ENCODE results near the gene POLR3GL.
A peak's percentile ranks its signal among the peaks of the same experiment; 100 is the strongest.

POLR3GL gene

DNA sequence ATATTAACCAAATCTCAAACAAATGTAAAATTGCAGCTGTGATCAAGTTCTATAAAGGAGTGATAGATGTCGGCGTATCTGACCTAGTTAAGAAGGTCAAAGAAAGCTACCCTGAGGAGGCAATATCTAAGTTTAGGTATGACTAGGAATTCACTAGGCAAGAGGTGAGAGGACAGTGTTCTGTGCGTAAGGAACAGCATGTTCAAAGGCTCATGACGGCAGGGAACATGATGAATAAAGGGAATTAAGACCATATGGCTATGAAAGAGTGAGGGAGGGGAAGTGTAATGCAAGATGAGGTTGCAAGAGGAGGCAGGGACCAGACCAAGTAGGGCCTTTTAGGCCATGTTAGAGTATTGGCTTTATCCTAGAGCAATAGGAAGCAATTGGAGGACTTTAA is 15.3 kb upstream of the POLR3GL start:
- no peak for DNase-seq (ENCODE audit: low spot score)

DNA sequence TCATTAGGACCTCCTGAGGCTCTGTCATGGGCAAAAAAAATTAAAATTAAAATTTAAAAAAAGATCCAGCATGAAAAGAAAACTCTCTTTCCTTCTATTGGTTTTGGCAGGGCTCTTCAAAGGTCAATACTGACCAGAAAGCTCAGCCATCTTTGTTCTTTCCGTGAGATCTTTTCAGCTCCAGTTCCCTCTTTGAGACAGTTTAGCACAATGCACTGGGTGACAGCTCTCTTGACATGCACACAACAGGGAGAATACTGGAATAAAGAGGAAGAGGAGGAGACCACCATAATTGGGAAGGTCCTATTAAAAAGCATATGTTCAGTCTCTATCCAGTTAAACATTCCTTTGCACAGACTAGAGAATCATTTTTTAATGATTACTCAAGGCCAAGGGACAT is 13.0 kb upstream of the POLR3GL start:
- DNase-seq (ENCODE audit: low spot score): no peak

DNA sequence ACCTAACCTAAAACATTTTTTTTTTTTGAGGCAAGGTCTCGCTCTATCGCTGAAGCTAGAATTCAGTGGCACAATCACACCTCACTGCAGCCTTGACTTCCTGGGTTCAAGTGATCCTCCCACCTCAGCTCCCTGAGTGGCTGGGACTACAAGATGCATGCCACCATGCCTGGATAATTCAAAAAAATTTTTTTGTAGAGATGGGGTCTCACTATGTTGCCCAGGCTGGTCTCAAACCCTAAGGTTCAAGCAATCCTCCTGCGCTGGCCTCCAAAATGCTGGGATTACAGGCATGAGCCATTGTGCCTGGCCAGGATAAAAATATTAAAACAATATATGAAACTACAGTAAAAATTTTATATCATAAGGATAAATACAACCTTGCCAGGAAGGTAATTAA is 11.6 kb upstream of the POLR3GL start:
- no peak for DNase-seq (ENCODE audit: low spot score)

DNA sequence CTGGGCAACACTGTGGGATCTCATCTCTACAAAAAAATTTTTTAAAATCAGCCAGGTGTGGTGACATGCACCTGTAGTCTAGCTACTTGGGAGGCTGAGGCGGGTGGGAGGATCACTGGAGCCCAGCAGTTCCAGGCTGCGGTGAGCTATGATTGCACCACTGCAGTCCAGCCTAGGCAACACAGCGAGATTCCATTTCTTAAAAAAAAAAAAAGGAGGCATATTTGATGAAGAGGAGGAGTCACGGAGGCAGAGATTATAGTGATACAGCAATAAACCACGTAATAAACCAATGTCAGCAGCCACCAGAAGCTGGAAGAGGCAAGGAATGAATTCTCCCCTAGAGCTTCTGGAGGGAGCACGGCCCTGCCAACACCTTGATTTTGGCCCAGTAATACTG is 10.6 kb upstream of the POLR3GL start:
- no peak for DNase-seq (ENCODE audit: low spot score)

DNA sequence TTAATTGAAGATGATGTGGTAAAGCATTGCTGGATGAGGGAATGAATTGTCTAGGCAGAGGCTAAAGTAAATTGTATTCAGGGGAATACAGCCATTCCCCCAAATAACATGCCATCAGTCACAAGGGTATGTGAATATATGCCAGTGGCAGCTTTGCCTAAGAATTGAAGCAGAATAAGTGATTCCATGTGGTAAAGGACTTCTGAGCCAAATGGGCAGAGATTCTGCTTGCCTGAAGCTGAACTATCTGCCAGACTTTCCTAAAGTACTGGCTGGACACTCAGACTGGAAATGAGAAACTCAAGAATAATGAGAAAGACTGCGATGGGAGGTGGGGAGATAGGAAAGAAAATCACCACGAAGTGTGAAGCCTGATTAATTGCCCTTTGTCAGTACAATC is 9.1 kb upstream of the POLR3GL start:
- no peak for DNase-seq (ENCODE audit: low spot score)

DNA sequence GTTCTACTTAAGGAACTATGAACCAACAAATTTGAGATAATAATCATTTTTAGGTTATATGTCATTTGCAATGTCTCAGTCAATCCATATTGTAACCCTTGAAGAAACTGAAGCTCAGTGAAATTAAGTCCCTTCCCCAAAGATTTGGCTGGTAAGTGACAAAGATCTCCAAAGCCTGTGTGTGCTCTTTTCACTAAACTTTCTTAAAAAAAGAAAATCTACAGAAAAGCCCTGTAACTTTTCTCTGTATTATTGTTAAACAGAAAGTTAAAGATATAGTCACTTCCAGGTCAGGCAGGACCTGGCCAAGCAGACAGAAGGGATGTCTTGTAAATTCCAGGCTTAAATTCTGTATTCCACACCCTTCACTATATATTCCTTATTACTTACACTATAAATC is 8.1 kb upstream of the POLR3GL start:
- no peak for DNase-seq (ENCODE audit: low spot score)

DNA sequence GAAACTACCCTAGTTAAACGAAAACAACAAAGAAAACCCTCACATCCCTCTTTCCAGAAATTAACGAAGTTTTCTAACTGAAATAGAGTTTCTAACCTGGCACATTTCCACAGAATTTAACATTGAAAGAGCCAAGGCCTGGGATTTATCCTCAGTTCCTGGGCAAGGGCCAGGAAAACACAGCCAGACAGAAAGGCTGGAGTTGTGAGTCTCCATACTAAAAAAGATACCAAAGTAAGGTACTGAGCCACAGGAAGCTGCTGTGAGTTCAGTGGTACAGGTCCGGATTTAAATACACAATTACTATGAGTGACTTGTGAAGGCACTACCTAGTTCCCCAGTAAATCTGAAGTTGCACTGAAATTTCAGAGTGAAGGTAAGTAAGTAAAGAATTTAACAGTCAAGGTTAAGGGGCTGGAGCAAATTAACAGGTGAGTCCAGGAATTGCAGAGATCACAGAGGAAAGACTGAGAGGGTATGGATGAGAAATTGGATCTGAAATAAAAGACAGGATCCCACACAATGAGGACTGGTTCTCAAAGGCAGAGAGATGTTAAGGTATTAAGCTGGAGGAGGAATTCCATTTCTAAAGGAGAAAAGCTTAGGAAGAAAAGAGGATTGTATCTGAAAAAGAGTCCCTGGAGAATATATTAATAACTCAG is 7.6 kb upstream of the POLR3GL start:
- no peak for DNase-seq (ENCODE audit: low spot score)

DNA sequence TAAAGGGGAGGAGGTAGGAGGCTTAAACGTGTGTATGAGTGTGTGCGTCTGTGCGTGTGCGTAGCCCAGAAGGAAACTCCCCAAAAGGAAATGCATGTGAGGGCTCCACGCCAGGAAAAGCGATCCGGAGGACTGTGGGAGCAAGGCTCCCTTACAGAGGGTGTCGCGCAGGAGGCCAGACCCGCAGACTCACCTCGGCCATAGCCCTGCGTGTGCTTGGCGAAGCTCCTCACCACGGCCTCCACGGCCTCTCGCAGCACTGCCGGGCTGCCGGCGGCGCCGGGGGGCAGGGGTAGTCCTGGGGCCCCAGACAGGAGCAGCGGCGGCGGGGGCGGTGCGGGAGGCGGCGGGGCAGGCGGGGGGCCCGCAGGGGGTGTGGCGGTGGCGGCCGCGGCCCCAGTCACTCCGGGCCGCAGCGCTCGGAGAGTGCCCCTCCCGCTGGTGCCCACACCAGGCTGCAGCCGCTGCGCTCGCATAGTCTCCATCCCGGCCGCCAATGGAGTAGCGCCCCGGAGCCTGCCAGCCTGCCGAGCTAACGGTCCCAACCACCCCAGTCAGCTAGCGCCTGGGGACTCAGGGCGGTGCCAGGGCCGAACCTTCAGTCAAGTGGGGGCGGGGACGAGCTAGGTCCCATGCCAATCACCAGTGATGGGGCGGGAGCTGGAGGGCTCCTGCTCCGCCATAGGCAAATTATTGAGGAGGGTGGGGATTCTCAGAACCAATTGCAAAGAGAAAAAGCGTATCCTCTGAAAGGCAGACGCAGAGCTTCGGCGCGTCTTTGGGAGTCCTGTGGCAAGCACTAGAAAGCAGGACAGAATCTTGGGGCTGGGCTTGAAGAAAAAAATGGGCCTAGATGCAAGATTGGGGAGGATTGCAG is 6.8 kb upstream of the POLR3GL start, which contains the start of gene LIX1L:
Gene LIX1L, minus strand, starts transcription at position 575 of the 877 bp plus-strand sequence. Its CDS starts 90 bp downstream, at position 485.
- DNase-seq (ENCODE audit: low spot score): peak; percentile 96

DNA sequence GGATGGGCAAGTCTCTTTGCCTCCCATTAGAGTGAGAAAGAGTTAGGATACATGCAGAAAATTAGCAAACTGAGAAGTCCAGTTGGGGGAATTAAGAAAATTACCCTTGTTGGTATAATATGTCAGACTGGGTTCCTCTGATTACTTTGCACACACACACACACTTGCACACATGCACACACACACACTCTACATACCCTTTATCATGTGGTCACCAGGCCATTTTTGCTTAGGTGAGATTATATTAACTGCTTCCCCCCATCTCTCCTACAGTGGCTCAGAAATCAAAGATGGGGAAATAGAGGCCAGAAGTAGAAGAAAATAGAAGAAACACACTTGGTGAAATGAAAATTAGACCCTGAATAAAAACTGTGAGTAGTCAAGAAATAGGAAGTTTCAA is 5.8 kb upstream of the POLR3GL start:
- no peak for DNase-seq (ENCODE audit: low spot score)

DNA sequence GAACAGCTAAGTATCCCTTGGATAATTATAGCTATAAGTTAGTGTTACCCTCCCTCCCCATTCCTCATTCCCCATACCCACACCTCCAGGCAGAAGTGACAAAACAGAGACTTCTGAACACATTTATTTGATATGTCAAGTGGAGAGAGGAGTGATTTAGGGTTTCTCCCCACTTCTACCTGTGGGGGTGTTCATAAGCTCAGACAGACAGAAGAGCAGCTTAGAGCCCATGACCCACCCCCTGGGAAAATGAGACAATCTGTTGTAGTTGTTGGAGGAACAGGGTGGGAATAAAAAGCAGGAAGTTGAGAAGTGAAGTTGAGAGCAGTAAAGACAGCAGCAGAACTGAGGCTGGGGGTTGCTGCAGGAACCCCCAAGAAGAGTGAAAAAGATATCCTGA is 5.2 kb upstream of the POLR3GL start:
- no peak for DNase-seq (ENCODE audit: low spot score)

DNA sequence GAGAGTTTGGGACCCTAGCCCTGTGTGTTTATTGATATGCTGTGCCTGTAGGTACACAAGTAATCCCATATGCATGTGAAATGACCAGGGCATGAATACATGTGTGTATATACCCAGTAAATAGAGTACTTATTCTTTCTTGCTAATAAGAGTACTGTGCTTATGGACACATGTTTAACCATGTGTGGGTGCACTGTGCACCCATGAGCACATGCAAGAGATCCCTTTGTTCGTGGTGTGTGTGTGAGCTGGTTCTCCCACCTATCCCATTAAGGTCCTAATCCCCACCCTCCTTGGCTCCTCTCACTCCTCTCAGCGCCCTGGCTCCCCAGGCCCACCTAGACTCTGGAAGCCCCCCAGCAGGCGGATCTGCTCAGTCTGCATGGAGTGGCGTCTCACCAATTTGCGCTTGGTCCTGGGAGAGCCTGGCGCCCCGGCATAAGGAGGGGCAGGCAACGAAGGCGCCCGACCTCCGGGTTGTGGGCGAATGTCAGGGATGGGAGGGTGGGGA is 4.5 kb upstream of the POLR3GL start:
- DNase-seq (ENCODE audit: low spot score): no peak

DNA sequence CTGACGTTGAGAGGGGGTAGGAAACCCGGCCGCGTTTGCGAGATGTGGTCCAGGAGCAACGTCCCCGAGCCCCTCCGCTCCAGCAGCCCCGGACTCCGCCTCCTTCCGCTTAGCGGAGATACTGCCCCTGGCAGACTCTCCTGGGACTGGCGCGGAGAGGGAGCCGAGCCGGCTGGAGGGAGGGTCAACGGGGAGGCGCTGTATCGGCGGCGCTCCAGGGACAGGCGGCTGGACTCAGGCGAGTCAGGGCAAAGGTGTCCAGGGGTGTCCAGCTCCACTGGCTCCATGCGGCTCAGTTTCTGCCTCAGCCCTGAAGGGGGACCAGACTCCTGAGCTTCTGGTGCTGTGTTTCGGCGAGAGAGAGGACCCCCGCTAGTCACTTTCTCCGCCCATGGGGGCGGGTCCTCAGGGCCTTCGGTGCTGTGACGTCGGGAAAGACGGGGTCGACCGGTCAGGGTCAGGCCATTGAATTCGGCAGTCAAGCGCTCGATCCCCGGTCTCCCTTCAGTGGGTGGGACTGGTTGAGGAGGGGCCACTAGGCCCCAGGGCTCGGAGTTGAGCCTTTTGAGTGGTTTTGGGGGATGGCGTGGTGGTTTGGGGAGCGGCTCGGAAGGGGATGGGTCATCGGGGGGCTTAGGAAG is 3.9 kb upstream of the POLR3GL start:
- no peak for DNase-seq (ENCODE audit: low spot score)

DNA sequence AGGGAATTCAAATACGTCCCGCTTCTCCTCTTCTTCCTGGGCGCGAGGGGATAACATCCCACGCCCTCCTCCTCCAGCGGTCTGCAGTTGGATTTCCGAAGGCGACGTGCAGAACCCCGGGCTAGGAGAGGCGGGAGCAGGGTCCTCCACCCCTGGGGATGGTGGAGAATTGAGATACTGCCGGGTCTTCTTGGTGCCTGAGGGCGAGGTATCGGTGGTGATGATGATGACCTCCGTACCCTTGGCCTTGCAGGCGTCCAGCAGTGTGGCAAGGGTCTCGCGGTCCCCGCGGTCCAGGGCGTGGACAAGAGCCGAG is 3.4 kb upstream of the POLR3GL start:
- no peak for DNase-seq (ENCODE audit: low spot score)

DNA sequence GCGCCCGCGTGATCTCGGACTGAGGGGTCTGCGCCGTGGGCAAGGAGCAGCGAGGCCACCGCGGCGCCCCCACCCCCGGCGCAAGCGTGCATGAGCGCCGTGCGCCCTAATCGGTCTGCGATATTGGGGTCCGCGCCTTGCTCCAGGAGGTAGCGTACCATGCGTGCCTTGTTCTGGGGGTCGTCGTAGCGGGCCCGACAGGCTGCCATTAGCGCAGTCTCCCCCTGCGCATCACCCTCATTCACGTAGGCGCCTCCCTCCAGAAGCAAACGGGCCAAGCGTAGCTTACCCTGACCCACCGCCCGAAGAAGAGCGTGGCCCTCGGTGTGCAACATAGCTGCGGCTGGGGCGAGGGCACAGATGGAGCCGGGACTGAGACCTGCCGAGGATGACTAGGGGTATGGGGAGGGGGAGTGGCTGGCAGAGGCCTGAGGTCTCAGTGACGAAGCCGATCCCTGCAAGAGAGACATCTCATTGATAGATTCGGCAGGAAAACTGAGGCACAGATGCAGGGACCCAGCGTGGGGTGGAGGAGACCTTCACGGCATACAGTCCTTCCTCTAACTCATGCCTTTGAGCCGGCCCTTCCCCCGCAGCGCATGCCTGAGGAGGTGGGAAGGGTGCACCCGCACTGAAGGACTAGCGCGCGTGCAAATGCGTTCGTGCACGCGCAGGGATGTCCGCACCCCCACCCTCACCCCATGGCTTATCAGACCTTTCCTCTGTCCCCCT is 2.9 kb upstream of the POLR3GL start:
- no peak for DNase-seq (ENCODE audit: low spot score)

DNA sequence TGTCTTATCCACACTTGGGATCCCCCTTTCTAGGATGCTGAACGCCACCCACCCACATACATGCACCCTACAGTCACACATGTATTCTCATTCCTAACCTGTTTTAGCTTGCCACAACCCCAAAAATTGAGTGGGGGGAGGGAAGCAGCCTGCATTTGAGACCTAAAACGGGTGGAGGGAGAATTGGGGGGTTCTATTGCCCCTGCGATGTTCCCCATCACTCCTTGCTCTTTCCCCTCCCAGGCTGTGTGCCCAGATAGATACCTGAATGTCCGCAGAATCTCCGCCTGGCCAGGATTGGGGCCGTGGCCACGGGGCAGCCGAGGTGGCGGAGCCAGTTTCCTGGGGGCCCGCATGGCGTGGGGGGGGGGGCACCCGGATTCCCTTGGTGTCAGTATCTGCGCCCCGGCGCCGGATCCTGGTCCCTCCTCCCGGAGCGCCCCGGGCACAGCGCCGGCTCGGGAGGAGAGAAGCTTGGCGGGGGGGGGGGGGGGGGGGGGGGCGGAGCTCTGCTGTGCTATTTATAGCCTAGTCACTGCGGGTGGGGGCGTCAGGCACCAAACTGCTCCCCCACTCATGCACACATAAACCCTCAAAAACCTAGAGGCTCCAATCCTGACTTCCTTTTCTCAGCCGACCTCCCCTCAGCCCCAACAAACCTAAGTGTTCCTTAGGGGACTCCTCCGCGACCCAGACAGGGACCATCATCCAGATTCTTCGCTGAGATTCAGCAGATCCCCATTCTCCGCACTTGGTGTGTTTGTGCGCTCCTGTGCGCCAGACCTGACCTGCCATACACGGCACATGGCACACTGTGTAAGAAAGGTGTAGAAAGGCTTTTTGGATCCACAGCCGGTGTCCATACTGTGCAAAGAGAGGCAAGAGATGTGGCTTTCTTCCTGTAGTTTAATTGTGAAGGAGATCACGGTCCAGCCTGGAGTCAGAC is 2.1 kb upstream of the POLR3GL start:
- no peak for DNase-seq (ENCODE audit: low spot score)

DNA sequence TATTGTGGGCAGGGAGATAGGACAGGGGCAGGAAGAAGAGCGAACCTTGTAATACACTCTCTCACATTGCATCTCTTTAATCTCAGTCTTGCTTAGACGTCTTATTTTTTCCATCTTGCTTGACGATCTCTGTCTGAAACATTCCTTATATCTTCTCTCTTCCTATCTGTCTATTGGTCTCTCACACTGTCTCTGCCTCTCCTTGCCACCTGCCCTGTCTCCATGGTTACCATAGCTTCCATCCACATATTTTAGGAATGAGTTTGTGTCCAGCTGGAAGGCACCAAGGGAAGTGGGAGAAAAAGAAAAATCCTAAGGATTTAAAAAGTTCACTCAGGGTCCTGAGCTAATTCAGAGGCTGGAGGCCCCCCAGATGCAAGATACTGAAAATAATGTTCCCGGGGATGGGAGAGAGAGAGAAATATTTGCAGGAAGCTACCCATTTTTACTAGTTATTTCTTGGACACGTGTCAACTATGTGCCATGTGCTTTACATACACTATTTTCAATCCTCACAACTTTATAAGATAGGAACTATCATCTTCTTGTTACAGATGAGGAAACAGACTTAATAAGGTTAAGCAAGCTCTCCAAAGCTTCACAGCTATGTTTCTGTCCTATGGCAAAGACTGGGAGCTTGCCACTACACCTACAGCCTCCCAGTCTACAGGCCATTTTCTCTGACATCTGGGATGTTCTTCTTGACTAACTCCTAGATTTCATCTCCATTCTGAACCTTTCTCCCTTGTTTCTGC is 1.0 kb upstream of the POLR3GL start:
- DNase-seq (ENCODE audit: low spot score): peak; percentile 10

DNA sequence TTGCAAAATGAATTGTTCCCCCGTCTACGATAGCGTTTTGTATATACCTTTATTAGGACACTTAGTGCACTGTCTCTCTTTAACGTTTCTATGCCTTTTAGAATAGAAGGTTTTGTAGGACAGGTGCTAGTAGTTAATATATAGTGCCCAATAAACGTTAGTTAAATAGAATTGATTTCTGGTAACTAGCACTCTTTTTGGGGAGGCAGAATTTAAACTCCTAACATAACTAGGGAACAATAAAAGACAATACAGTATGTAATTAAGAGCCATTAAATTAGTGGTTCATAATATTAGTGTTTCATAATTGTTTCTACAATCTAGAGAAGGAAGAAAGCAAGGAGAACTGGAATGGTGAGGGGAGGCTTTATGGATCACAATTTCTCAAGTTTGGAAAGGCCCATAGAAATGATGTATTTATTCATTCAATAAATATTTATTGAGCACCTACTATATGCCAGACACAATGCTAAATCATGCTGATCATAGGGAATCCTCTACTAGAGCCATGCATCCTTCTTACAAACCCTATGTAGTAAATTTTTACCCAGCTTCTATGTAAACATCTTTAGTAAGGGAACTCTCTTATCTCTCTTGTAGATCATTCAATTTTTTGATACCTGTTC is 742 bp downstream of the POLR3GL start:
- DNase-seq (ENCODE audit: low spot score): no peak

DNA sequence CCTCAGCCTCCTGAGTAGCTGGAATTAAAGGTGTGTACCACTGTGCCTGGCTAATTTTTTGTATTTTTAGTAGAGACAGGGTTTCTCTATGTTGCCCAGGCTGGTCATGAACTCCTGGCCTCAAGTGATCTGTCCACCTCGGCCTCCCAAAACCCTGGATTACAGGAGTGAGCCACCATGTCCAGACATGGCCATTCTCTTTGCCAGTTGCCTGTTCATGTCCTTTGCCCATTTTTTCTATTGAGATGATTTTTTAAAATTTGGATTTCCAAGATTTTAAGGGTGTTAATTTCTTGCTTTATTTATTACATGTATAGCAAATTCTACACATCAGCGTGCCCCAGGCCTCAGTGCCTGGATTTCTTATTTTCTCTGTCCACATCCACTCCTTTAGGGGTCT is 2.8 kb downstream of the POLR3GL start:
- DNase-seq (ENCODE audit: low spot score): no peak

DNA sequence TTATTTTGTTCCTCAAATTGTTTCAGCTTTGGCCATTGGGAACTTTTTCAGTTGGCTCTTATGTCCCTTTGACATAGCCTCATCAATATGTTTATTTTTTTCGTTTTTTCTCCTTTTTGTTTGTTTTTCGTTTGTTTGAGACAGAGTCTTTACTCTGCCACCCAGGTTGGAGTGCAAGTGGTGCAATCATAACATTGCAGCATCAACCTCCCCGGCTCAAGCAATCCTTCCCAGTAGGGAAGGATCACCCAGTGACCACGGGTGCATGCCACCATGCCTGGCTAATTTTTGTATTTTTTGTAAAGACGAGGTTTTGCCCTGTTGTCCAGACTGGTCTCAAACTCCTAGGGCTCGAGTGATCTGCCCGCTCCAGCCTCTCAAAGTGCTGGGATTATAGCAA is 8.1 kb downstream of the POLR3GL start:
- no peak for DNase-seq (ENCODE audit: low spot score)

DNA sequence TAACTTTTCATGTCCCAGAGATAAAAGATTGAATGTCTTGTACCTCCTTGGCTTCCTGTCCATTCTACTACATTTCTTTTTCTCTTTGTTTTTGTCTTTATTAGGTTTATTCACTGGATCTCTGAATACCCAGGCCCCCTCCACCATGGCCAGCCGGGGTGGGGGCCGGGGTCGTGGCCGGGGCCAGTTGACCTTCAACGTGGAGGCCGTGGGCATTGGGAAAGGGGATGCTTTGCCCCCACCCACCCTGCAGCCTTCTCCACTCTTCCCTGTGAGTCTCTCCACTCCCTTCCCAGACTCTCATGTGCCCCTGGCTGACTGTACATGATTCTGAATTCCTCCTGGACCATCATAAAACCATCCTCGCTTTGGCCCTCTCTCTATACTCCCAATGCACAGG is 10.2 kb downstream of the POLR3GL start:
- DNase-seq (ENCODE audit: low spot score): no peak

All from hematopoietic multipotent progenitor cell treated with erythropoietin and hydrocortisone succinate and interleukin-3 and kit ligand, for 17 days (in vitro differentiated cells).